H9 (cell line): ENCODE measurements around the gene C3orf20. TPM values are rescaled to one million over a fixed set of nuclear protein-coding genes. Genes with fewer than 3 reads are reported as not detected.

ENCODE experiments used
- DNase-seq: peaks from one replicate; pipeline ENCODE4 v3.0.0-alpha.2; 2017
- H2AFZ ChIP-seq: one replicate; pipeline ENCODE4 v1.6.1; 2013; ENCODE audit warnings: mild to moderate bottlenecking, low read length, control low read depth, moderate library complexity
- H2AK5ac ChIP-seq: 2 replicates; pipeline ENCODE4 v1.6.1; 2013; ENCODE audit warnings: low read length, control low read depth, mixed read lengths; ENCODE audit not compliant: insufficient read length
- H2BK120ac ChIP-seq: one replicate; pipeline ENCODE4 v1.6.1; 2013; ENCODE audit warnings: low read depth, mild to moderate bottlenecking, low read length, control low read depth, inconsistent platforms; ENCODE audit not compliant: poor library complexity, severe bottlenecking
- H2BK12ac ChIP-seq: 2 replicates; pipeline ENCODE4 v1.6.1; 2013; ENCODE audit warnings: low read length, control low read depth, mixed read lengths, low read depth; ENCODE audit not compliant: insufficient read length
- H2BK15ac ChIP-seq: 2 replicates; pipeline ENCODE4 v1.6.1; 2013; ENCODE audit warnings: low read depth, low read length, control low read depth
- H2BK20ac ChIP-seq: one replicate; pipeline ENCODE4 v1.6.1; 2013; ENCODE audit warnings: low read depth, mild to moderate bottlenecking, low read length, control low read depth, inconsistent platforms; ENCODE audit not compliant: poor library complexity, severe bottlenecking
- H2BK5ac ChIP-seq: 2 replicates; pipeline ENCODE4 v1.6.1; 2013; ENCODE audit warnings: low read length, control low read depth, mixed read lengths; ENCODE audit not compliant: insufficient read length
- H3K14ac ChIP-seq: 2 replicates; pipeline ENCODE4 v1.6.1; 2013; ENCODE audit warnings: low read length, control low read depth; ENCODE audit not compliant: insufficient read depth
- H3K18ac ChIP-seq: 2 replicates; pipeline ENCODE4 v1.6.1; 2013; ENCODE audit warnings: low read depth, mild to moderate bottlenecking, mixed read lengths, low read length, control low read depth; ENCODE audit not compliant: insufficient read length
- H3K23ac ChIP-seq: 2 replicates; pipeline ENCODE4 v1.6.1; 2013; ENCODE audit warnings: low read length, control low read depth, mixed read lengths, low read depth; ENCODE audit not compliant: insufficient read length
- H3K23me2 ChIP-seq: 2 replicates; pipeline ENCODE4 v1.6.1; 2013; ENCODE audit warnings: low read depth, mild to moderate bottlenecking, mixed read lengths, low read length, control low read depth; ENCODE audit not compliant: insufficient read length, poor library complexity, severe bottlenecking
- H3K27ac ChIP-seq: 2 replicates; pipeline ENCODE4 v1.5.1; 2013; ENCODE audit warnings: low read length, control low read depth, mixed read lengths, low read depth; ENCODE audit not compliant: insufficient read length
- H3K27me3 ChIP-seq: 2 replicates; pipeline ENCODE4 v1.6.1; 2013; ENCODE audit warnings: low read length, control low read depth, inconsistent platforms; ENCODE audit not compliant: insufficient read depth
- H3K4ac ChIP-seq: 2 replicates; pipeline ENCODE4 v1.6.1; 2013; ENCODE audit warnings: low read depth, mild to moderate bottlenecking, control low read depth, inconsistent platforms, low read length, moderate library complexity
- H3K4me1 ChIP-seq: 2 replicates; pipeline ENCODE4 v1.6.1; 2013; ENCODE audit warnings: low read length, control low read depth, inconsistent platforms; ENCODE audit not compliant: insufficient read depth
- H3K4me2 ChIP-seq: 2 replicates; pipeline ENCODE4 v1.6.1; 2013; ENCODE audit warnings: low read length, control low read depth, mixed read lengths; ENCODE audit not compliant: insufficient read length, insufficient read depth
- H3K56ac ChIP-seq: 2 replicates; pipeline ENCODE4 v1.6.1; 2013; ENCODE audit warnings: low read depth, mild to moderate bottlenecking, mixed read lengths, low read length, control low read depth; ENCODE audit not compliant: insufficient read length
- H3K79me1 ChIP-seq: 2 replicates; pipeline ENCODE4 v1.6.1; 2013; ENCODE audit warnings: low read depth, mild to moderate bottlenecking, moderate library complexity, low read length, control low read depth, inconsistent platforms; ENCODE audit not compliant: insufficient read depth, poor library complexity, severe bottlenecking
- H3K79me2 ChIP-seq: 2 replicates; pipeline ENCODE4 v1.6.1; 2013; ENCODE audit warnings: low read length, control low read depth, inconsistent platforms; ENCODE audit not compliant: insufficient read depth
- H3K9ac ChIP-seq: 2 replicates; pipeline ENCODE4 v1.6.1; 2013; ENCODE audit warnings: low read length, control low read depth, mixed read lengths; ENCODE audit not compliant: insufficient read length; ENCODE audit errors: extremely low read depth
- H3K9me3 ChIP-seq: one replicate; pipeline ENCODE4 v1.6.1; 2013; ENCODE audit warnings: low read depth, low read length, inconsistent platforms; ENCODE audit not compliant: control insufficient read depth
- H3T11ph ChIP-seq: one replicate; pipeline ENCODE4 v1.6.1; 2013; ENCODE audit warnings: mild to moderate bottlenecking, low read length, control low read depth, inconsistent platforms
- H4K20me1 ChIP-seq: one replicate; pipeline ENCODE4 v1.6.1; 2013; ENCODE audit not compliant: control insufficient read depth, insufficient read length, insufficient read depth
- H4K5ac ChIP-seq: 2 replicates; pipeline ENCODE4 v1.6.1; 2013; ENCODE audit warnings: low read depth, mild to moderate bottlenecking, mixed read lengths, low read length, control low read depth; ENCODE audit not compliant: insufficient read length
- H4K8ac ChIP-seq: replicated peaks from 2 replicates; pipeline ENCODE4 v1.6.1; 2013; ENCODE audit warnings: low read length, control low read depth, mixed read lengths, low read depth; ENCODE audit not compliant: insufficient read length
- H4K91ac ChIP-seq: 2 replicates; pipeline ENCODE4 v1.6.1; 2013; ENCODE audit warnings: low read depth, mild to moderate bottlenecking, moderate library complexity, mixed read lengths, low read length, control low read depth; ENCODE audit not compliant: insufficient read length
- H3K27ac Mint-ChIP-seq, 3 experiments: 2 replicates in 2 of 3; 3 replicates in 1 of 3; pipeline ENCODE4 v1.8.0; 2020 to 2021; ENCODE audit warnings: mixed read lengths in 3 of 3, mild to moderate bottlenecking in 1 of 3, moderate library complexity in 1 of 3
- H3K27me3 Mint-ChIP-seq: 2 replicates; pipeline ENCODE4 v1.8.0; 2021; ENCODE audit warnings: low read depth, mild to moderate bottlenecking, moderate library complexity, mixed read lengths
- H3K36me3 Mint-ChIP-seq, 3 experiments: 2 replicates in 2 of 3; 3 replicates in 1 of 3; pipeline ENCODE4 v1.8.0; 2020 to 2021; ENCODE audit warnings: low read depth in 3 of 3, mixed read lengths in 3 of 3; ENCODE audit not compliant: insufficient read depth in 1 of 3
- H3K4me1 Mint-ChIP-seq, 2 experiments: 2 replicates each; pipeline ENCODE4 v1.8.0; 2020; ENCODE audit warnings: mixed read lengths in 2 of 2
- H3K4me3 Mint-ChIP-seq, 2 experiments: 2 replicates in 1 of 2; 3 replicates in 1 of 2; pipeline ENCODE4 v1.8.0; 2020 to 2021; ENCODE audit warnings: mild to moderate bottlenecking in 2 of 2, mixed read lengths in 2 of 2, moderate library complexity in 1 of 2
- H3K9me3 Mint-ChIP-seq, 2 experiments: 2 replicates in 1 of 2; 3 replicates in 1 of 2; pipeline ENCODE4 v1.8.0; 2020; ENCODE audit warnings: mild to moderate bottlenecking in 2 of 2, mixed read lengths in 2 of 2, moderate library complexity in 1 of 2
- CTCF ChIP-seq: fragments of 200-600 bp; sonication (generic); conservative IDR thresholded peaks from 3 replicates; pipeline ENCODE4 v1.8.0; 2021; ENCODE audit warnings: antibody characterized with exemption, mild to moderate bottlenecking
- WGBS: extraction: QIAGEN DNeasy Blood & Tissue Kit; methylation state at CpG from one replicate; pipeline ENCODE4 v1.1.7; 2013; ENCODE audit warnings: missing lambda C conversion rate, low lambda C conversion rate, mixed read lengths; ENCODE audit not compliant: insufficient read length; ENCODE audit errors: extremely low coverage; 5-methylcytosine and 5-hydroxymethylcytosine counted together
- total RNA-seq: library from RNA; stranded (reverse); gene quantifications from 2 replicates; pipeline ENCODE4 v1.2.1, GENCODE V29; 2021

C3orf20 gene
- total RNA-seq, 1 experiment from 2014 or later: not detected

- Histone ChIP-seq H3K27me3 (no peaks in the 10 kb centered on the region), H3K4me2 (no peak overlapping the region), H3K27ac (no peak overlapping the region), H2AK5ac (no peak overlapping the region), H4K5ac (no peak overlapping the region), H3K14ac (no peak overlapping the region), H4K8ac (no peak overlapping the region), H3K4me1 (no peaks in the 10 kb centered on the region), H3K18ac (no peak overlapping the region), H3K79me1 (no peaks in the 10 kb centered on the region), H3K4ac (no peak overlapping the region), H4K91ac (no peak overlapping the region), H3T11ph (no peak overlapping the region), H3K23me2 (no peaks in the 10 kb centered on the region), H2BK120ac (no peak overlapping the region), H2BK12ac (no peak overlapping the region), H3K56ac (no peak overlapping the region), H3K9me3 (no peaks in the 10 kb centered on the region), H3K79me2 (no peaks in the 10 kb centered on the region), H2AFZ (no peak overlapping the region), H2BK20ac (no peak overlapping the region), H3K23ac (no peak overlapping the region), H4K20me1 (no peaks in the 10 kb centered on the region), H2BK15ac (no peak overlapping the region), H2BK5ac (no peak overlapping the region), H3K9ac (no peak overlapping the region)
- no CpG with 5 or more reads among the region's 6 CpGs for WGBS
- Mint-ChIP-seq H3K4me1 (peaks cover 0 to 36% of the 10 kb centered on the region in 2 experiments; a peak in 2 of 4 replicates), H3K27ac (no peak overlapping the region), H3K27me3 (peaks cover 7% of the 10 kb centered on the region), H3K4me3 (no peak overlapping the region), H3K36me3 (no peaks in the 10 kb centered on the region), H3K9me3 (no peaks in the 10 kb centered on the region)
- no peak for DNase-seq
- no peak for TF ChIP-seq CTCF
These were observed 123.3 kb downstream of the C3orf20 start for GRCh38 chr3:14798231-14798630.
